T-helper 1 cell treated with Interleukin-12 subunit alpha and Interleukin-12 subunit beta and Interleukin-4 antibody, amounts not matched to agents 30 ng/mL and 1 ng/mL, for 36 hours (primary cell): ENCODE results near the gene SOX12. TPM values are rescaled to one million over a fixed set of nuclear protein-coding genes. Genes with fewer than 3 reads are reported as not detected.
"Not testable (repeated sequence)": the region's sequence is repeated elsewhere in the genome, so short reads cannot be mapped to it uniquely, and the experiment has no call there.

Experiments used
- intact Hi-C: fragments of 100-400 bp; cut with micrococcal nuclease; formaldehyde crosslinking; loops from one replicate; pipeline ENCODE4 v1.15.1; 2024
- total RNA-seq: library from RNA; stranded (reverse); gene quantifications from 2 replicates; pipeline ENCODE4 v1.2.3, GENCODE V29; 2022

Gene SOX12
- total RNA-seq, 1 donor from 2014 or later = 2.4 TPM

DNA sequence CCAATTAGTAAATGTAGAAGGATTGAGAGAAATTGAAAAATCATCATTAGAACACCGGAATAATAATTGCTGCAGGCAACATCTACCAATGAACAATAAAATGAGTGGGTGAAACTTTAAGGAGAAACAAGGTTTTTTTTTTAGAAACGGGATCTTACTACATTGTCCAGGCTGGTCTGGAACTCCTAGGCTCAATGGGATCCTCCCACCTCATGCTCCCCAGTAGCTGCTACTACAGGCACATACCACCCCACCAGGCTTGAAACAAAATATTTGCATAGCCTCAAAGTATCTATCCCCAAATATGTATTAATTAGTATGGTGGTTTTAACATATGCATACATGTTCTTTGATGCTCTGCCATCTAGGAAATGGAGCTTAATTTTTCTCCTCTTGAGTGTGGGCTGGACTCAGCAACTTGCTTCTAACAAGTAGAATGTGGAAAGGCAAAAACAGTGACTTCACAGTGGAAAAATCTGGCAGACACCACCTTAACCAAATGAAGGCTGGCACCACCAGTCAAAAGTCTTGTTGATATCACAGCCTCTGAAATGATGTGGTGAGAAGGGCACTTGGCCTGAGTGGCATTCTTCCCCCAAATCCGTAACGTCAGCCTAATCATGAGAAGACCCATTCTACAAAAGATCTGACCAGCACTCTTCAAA is 33.7 kb downstream of the SOX12 start:
- intact Hi-C loops = no loop called here

DNA sequence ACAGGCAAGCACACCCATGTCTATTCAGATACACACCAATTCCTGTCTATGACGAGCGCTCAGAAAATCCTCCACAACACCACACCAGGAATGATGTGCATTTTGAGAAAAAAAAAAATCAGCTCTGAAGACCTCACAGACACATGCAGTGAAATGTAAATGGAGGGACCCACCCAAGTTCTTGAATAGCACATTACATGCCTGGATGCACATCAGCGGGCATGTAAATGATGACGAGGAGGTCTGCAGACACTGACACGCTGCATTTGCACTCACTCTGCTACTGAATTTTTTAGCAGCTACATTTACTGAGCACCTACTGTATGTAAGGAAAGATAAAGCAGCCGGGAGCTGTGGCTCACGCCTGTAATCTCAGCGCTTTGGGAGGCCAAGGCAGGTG is 36.2 kb downstream of the SOX12 start:
- intact Hi-C loops = no loop called here

DNA sequence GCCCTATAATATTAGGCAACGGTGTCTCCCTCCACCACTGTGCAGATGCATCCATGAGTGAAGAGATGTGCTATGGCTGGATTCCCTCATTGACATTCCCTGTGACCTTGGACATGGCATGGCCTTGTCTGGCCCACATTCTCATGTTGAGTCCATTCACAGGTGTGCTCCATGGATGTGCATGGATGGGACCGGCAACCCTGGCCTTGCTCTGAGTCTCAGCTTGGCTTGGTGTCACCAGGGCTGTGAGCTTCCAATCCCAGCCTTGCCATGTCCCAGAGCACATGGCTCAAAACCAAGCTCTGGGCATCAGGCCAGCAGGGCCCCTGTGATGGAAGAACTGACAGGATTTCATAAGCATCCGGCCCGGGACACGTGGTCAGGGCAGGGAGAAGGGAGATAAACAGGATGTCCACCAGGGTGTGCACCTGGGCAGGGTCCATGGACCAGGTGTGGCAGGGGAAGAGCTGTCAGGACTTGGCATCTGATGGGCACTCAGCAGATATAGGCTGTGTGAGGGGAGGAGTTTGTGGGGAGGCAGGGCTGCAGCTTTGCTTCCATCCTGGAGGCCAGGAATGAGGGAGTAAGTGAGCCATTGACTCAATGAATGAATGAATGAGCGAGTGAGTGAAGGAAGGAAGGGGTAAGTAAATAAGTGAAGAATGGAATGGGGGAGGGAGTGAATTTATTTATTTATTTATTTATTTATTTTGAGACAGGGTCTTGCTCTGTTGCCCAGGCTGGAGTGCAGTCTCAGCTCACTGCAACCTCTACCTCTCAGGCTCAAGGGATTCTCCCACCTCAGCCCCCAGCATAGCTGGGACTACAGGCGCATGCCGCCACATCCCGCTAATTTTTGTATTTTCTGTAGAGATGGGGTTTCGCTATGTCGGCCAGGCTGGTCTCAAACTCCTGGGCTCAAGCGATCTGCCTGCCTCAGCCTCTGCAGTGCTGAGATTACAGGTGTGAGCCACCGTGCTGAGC is 37.2 kb downstream of the SOX12 start:
- intact Hi-C loops = no loop called here

DNA sequence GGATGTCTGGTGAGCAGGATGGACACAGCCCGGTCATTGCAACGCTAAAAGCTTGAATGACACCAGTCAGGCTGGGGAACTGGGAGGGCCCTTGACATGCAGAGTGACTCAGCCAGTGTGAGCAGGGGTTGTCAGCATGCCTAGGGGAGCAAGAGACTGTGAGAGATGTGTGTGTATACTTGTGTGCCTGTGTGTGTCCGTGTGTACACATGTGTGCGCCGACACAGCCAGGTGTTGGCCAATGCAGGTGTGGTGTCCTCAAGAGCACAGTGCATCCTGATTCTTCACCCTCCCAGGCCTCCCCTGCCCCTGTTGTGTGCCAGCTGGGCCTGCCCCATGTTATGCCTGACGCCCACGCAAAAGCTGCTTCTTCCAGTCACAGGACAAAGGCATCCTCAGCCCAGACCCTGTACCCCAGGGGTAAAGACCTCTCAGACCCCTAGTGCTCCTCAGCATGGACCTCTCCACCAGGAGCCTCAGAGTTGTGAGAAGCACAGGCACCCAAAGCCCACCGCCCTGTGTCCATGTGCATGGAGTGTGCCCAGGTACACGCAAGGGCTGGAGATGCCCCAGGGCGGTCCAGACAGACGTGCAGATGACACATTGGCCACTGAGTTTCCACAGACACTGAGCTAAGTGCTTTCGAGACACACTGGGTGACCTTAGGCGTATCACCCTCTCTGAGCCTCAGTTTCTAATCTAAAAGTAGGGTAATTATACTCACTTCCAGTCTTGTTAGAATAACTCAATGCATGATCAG is 38.1 kb downstream of the SOX12 start:
- intact Hi-C loops = no loop called here

DNA sequence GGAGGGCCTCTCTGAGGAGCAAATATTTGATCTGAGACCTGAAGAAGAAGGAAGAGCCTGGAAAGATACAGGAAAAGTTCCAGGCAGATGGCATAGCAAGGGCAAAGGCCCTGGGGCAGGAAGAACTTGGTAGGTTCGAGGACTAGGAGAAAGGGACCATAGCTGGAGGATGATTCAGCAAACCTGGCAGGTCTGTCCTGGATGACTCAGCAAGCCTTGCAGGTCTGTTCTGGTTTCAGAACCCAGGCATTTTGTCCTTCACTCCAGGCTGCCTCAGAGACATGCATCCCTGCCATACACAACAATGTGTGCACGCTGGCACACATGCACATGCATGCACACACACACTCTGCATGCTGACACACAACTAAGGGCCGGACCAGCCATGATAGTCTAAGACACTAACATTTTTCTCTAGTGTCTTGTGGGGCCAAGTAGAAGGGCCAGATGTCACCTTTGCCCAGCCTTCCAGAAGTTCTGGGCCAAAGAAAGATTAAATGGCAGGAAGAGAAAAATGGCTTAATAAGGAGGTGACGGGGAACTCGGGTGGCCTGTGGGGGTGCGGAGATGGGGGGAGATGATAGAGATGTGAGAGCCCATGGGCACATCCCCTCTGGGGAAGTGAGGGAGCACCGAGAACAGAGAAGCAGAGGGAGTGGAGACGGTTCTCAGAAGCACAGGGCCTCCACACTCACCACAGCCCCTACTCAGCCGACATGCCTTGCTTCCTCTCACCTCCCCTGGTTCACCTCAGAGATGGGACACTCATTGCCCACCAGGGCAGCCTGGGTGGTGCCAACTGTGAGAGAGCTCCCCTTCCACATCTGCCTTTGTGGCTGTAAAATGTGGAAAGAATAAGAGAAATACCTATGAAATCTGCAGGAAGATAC is 39.8 kb downstream of the SOX12 start:
- intact Hi-C loops = loop anchor here (5.0 kb wide), 1 partner anchor 42 kb away; the partner anchor contains the start of gene RBCK1

DNA sequence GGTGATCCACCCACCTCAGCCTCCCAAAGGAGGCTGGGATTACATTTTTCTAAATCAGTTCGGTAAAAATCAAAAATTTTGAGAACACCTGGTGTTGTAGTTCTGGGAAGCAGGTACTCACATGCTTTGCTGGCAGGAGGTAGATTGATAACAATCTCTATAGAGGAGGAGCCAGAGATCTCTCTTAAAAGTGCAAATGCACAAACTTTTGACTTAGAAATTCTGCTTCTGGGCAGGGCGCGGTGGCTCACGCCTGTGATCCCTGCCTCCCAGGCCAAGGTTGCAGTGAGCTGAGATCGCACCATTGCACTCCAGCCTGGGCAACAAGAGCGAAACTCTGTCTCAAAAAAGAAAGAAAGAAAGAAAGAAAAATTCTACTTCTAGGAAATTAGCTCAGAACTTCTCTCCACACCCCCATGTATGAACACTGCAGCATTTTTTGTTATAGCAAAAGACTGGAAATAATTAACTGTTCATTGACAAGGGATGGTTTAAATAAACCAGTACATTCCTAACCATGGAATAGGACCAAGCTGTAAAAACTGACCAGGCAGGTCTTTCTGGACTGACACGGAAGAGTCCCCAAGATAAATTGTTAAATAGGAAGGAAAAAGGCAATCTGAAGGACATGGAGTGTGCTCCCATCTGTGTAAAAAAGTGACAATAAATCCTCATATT is 40.8 kb downstream of the SOX12 start:
- intact Hi-C loops = loop anchor here (5.0 kb wide), 1 partner anchor 41 kb away; the partner anchor contains the start of gene RBCK1

DNA sequence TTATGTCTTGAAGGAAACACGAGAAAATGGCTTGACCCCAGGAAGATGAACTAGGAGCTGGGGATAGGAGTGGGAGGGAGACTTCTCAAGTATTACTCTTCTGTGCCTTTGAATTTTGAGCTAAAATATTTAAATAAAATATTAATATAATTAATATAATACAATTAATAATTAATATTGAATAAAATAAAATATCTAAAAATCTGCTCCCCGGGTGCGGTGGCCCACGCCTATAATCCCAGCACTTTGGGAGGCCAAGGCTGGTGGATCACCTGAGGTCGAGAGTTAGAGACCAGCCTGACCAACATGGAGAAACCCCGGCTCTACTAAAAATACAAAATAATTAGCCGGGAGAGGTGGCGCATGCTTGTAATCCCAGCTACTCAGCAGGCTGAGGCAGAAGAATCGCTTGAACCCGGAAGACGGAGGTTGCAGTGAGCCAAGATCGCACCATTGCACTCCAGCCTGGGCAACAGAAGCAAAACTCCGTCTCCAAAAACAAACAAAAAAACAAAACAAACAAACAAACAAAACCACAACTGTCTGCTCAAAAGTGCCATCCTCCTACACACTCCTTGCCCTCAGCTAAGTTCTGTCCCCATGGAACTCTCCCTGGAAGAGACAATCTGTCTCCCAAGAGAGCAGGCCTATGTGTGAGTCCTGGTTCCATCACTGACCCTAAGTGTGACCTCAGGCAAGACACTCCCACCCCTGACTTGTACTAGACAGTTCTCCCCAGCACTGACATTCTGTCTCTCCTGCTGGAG is 41.5 kb downstream of the SOX12 start:
- intact Hi-C loops = loop anchor here (5.0 kb wide), 1 partner anchor 40 kb away; the partner anchor contains the start of gene RBCK1

DNA sequence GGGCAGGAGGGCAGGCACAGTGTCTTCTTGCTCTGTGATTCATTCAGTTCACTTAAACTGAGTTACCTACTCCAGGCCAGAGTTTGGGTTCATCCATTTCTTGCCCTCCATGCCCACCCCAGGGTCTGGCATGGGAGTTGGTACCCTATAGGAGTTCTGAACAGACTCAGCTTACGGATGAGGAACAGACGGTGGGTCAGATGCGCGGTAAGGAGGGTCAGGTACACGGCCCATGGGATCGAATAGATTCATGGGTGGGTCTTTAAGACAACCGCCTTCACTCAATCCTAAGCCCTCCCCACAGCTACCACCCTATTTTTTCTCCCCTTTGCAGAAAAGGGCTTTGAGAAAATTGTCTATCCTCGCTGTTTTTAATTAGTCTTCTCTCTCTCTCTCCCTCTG is 42.1 kb downstream of the SOX12 start:
- intact Hi-C loops = loop anchor here (5.0 kb wide), 1 partner anchor 40 kb away; the partner anchor contains the start of gene RBCK1

DNA sequence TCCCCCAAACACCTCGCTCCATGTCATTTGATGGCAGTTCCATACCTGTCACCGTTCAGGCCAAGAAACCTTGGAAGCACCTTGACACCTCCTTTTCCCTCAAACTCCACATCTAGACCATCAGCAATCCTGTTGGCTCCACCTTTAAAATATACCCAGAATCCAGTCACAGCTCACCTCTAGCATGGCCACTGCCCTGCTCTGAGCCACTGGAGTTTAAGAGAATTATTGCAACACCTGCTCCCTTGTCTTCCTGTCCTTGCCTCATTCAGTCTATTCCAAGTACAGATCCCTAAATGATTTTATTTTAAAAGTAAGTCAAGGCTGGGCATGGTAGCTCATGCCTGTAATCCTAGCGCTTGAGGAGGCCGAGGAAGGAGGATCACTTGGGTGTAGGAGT is 43.6 kb downstream of the SOX12 start:
- intact Hi-C loops = loop anchor here (5.0 kb wide), 1 partner anchor 38 kb away; the partner anchor contains the start of gene RBCK1

DNA sequence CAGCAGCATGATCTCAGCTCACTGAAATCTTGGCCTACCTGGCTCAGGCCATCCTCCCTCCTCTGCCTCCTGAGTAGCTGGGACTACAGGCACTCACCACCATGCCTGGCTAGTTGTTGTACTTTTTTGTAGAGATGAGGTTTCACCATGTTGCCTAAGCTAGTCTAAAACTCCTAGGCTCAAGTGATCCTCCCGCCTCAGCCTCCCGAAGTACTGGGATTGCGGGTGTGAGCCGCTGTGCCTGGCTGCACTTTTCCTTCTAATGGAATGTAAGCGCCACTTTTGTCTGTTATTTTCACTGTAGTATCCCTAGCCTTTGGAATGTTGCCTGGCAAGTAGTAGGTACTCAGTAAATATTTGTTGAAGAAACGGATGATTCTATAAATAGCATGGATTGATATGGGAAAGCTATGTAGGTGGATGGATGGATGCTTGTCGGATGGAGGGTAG is 44.8 kb downstream of the SOX12 start:
- intact Hi-C loops = no loop called here

DNA sequence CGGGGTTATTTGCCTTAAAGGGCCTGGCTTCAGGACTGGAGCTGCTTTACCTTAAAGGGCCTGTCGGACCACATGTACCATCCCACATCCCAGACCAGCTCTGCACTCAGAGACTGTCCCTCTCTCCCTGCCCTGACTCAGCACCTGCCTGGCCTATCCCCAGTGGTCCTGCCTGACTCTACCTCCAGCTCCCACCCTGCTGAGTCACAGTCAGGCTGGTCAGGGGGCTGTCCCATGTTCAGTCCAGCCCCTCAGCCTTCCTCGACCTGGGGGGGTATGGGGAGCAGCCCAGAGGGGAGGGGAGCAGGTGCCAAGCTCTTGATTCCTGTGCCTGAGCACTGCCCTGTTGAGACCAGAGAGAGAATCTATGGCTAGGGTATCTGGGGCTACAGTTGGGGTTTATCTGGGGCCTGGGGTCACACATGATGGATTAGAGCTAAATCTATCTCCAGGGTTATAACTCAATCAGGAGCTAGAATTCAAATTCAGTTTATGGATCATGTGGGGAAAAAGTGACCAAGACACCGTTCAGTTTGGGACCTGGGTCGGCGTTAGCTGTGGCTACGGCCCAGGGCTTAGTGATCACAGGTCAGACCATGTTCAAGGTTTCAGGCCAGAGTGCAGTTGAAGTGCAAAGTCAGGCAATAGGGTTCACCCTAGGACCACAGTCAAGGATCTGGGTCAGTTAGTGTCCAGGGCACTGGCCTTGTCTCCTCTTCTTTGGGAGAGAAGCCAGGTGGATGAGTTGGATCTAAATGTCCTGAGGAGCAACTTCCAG is 45.8 kb downstream of the SOX12 start:
- intact Hi-C loops = no loop called here

DNA sequence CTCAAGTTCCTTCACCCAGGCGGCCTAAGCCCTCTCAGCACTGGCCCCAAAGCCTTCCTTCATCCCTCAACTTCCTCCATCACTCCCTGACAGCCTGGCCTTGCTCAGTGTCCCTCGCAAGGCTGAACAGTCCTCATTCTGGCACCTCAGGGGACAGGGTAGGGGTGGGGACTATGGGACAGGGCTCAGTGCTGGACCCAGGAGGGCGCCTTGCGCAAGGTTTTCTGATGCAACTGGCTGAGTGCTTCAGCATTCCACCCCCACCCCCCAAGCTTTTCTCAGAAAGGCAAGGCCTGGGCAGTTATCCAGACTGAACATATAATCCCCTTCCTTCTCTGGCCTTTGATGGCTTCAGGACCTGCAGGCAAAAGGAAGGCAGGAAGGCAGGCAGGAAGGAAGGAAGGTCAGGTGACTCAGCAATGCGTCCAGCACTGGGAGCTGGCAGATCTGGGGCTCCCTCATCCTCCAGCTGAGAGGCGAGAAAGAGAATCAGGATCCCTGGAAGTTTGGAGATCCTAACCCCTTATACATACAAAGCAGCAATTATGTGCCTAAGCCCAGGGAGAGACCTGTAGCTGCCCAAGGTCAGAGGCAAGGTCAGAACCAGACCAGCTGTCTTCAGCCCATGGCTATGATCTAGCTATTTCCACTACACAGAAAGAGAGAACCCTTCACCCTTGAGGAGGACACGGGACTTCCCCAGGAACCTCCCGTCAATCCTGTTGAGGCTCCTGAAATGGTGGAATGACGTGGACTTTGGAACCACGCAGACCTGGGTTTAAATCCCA is 46.6 kb downstream of the SOX12 start:
- intact Hi-C loops = no loop called here

DNA sequence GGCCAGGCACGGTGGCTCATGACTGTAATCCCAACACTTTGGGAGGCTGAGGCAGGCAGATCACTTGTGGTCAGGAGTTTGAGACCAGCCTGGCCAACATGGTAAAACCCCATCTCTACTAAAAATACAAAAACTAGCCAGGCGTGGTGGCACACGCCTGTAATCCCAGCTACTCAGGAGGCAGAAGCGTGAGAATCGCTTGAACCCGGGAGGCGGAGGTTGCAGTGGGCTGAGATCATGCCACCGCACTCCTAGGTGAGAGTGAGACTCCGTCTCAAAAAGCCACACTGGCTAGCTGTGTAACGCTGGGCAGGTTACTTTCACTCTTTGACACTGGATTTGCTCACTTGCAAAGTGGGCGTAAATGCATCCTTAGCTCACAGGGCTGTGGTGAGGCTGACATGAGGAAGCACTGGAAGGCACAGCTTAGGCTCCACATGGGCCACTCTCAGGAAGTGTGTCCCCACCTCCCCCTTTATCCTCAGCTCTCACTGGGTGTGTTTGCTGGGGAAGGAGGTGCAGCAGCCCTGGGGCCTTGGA is 47.3 kb downstream of the SOX12 start:
- intact Hi-C loops = not testable (repeated sequence)

DNA sequence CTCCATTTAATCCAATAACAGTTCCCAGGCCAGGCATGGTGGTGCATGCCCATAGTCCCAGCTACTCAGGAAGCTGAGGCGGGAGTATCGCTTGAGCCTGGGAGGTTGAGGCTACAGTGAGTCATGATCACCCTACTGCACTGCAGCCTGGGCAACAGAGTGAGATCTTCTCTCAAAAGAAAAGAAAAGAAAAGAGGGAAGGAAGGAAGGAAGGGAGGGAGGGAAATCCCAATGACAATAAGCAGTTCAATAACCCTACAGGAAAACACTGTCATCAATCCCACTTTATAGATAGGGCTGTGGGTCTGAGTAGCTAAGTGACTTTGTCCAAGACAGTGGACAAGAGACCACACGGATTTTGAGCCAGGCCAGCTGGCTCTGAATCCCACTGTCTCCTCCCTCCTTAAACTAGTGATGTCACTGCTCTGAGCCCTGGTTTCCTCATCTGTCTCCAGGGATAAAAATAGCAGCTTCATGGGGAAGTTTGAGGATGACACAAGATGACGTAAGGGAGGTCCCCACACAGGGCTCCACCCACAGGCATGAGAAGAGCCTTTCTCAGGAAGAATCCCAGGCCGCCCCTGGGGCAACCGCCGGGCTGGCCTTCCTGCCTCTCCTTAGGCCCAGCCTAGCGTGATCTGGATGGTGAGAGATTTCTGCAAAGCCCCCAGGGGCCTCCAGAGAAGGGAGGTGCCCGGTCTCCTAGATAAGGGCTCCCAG is 48.0 kb downstream of the SOX12 start:
- intact Hi-C loops = no loop called here

DNA sequence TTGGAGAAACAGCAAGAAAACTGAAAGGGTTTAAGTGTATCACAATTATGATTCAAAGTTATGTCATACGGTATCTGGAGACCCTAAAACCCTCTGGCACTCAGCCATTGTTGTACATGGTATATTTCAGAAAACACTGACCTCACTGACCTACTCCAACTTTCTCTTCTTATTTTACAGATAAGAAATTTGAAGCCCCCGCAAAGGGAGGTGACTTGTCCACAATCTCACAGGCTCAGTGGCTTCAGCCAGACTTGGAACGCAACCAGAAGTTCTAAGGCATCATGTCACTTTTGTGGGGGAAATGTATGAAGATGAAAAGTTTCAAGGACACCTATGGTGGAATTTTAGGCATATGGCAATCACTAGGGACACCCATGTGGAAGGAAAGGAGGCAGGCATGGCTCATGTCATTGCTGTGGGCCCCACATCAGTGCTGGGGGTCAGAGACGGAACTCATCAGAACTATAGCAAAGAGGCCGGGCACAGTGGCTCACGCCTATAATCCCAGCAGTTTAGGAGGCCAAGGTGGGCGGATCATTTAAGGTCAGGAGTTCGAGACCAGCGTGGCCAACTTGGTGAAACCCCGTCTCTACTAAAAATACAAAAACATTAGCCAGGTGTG is 50.0 kb downstream of the SOX12 start:
- intact Hi-C loops = no loop called here

DNA sequence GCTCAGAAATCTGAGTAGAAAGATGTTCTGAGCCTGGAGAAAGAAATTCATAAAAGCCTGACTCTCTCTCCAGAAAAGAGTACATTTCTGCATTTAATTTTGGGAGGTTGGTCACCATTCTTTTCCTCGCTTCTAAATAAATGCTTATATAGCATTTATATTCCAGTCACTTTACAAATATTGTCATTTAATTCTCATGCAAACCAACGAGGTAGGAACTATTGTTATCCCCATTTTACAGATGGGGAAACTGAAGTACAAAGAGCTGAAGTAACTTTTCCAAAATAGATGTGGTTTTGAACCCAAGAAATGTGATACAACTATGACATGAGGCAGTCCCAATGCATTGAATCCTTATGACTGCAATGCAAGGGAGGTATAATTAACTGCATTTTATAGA is 50.7 kb downstream of the SOX12 start:
- intact Hi-C loops = no loop called here
